ENCODE measurements around the gene CASP5.
"Not testable (repeated sequence)": the region's sequence is repeated elsewhere in the genome, so short reads cannot be mapped to it uniquely, and the experiment has no call there.

CASP5 gene

GRCh38 chr11:105042178-105042577 is 19.2 kb upstream of the CASP5 start:
- no peak for TF ChIP-seq CTCF (IDR thresholded peaks at IDR 0.05; ENCODE audit: low read depth, low read length)
- no peak for DNase-seq (ENCODE audit: extremely low read depth, low read depth)

- no peak for DNase-seq (ENCODE audit: extremely low read depth, low read depth)
- TF ChIP-seq CTCF (IDR thresholded peaks at IDR 0.05; ENCODE audit: low read depth, low read length) = no peak
Measured at GRCh38 chr11:105040703-105041102, 17.7 kb upstream of the CASP5 start.

GRCh38 chr11:105034813-105035620 is 12.0 kb upstream of the CASP5 start, which contains the start of gene CASP1:
TSS of gene CASP1 (minus strand) at chr11:105035144. CDS start at chr11:105035113, 31 bp downstream.
- TF ChIP-seq CTCF (IDR thresholded peaks at IDR 0.05; ENCODE audit: low read depth, low read length) = no peak
- DNase-seq (ENCODE audit: extremely low read depth, low read depth) = peak; percentile 47

GRCh38 chr11:105034388-105034787 is 11.4 kb upstream of the CASP5 start:
- not testable (repeated sequence) for DNase-seq (ENCODE audit: extremely low read depth, low read depth)

GRCh38 chr11:105033781-105034180 is 10.8 kb upstream of the CASP5 start:
- no peak for DNase-seq (ENCODE audit: extremely low read depth, low read depth)

GRCh38 chr11:105033343-105033742 is 10.4 kb upstream of the CASP5 start:
- no peak for TF ChIP-seq CTCF (IDR thresholded peaks at IDR 0.05; ENCODE audit: low read depth, low read length)
- DNase-seq (ENCODE audit: extremely low read depth, low read depth) = no peak

More at GRCh38 chr11:105033781-105034180, 10.8 kb upstream of the CASP5 start:
- no peak for TF ChIP-seq CTCF (IDR thresholded peaks at IDR 0.05; ENCODE audit: low read depth, low read length)

- DNase-seq (ENCODE audit: extremely low read depth, low read depth) = no peak
- no peak for TF ChIP-seq CTCF (IDR thresholded peaks at IDR 0.05; ENCODE audit: low read depth, low read length)
Measured at GRCh38 chr11:105032495-105032894, 9.5 kb upstream of the CASP5 start.

GRCh38 chr11:105027678-105028077 is 4.7 kb upstream of the CASP5 start:
- TF ChIP-seq CTCF (IDR thresholded peaks at IDR 0.05; ENCODE audit: low read depth, low read length) = no peak
- no peak for DNase-seq (ENCODE audit: extremely low read depth, low read depth)
